Choroid plexus epithelial cell (primary cell): ENCODE results near the gene AFAP1L1.
A peak's percentile ranks its signal among the peaks of the same experiment; 100 is the strongest.

ENCODE experiments used
- DNase-seq: peaks from one replicate; pipeline ENCODE4 v3.0.0-alpha.2; 2010; ENCODE audit warnings: low read depth
- H3K4me3 ChIP-seq: 2 replicates; pipeline ENCODE4 v1.5.1; 2011; ENCODE audit warnings: low read depth, mild to moderate bottlenecking, control low read depth, low read length, moderate library complexity
- CTCF ChIP-seq: conservative IDR thresholded peaks from 2 replicates; pipeline ENCODE4 v1.5.1; 2011; ENCODE audit warnings: low read depth, mild to moderate bottlenecking, control low read depth, inconsistent platforms, low read length, moderate library complexity

Gene AFAP1L1

GRCh38 chr5:149261246-149261645, 10.4 kb upstream of the AFAP1L1 start:
- TF ChIP-seq CTCF, result no peak
- no peak for DNase-seq
- no peak overlapping the region for H3K4me3 ChIP-seq

- no peak overlapping the region for H3K4me3 ChIP-seq
- DNase-seq, result no peak
- no peak for TF ChIP-seq CTCF
Measured at GRCh38 chr5:149262315-149262714, 9.3 kb upstream of the AFAP1L1 start.

GRCh38 chr5:149264439-149265067, 7.1 kb upstream of the AFAP1L1 start:
- TF ChIP-seq CTCF, result peak; percentile 76
- DNase-seq, result no peak
- no peak overlapping the region for H3K4me3 ChIP-seq

- TF ChIP-seq CTCF, result no peak
- H3K4me3 ChIP-seq, result no peak overlapping the region
- no peak for DNase-seq
Measured at GRCh38 chr5:149265068-149265465, 6.6 kb upstream of the AFAP1L1 start.

GRCh38 chr5:149265597-149265996, 6.1 kb upstream of the AFAP1L1 start:
- DNase-seq, result peak; percentile 78
- H3K4me3 ChIP-seq, result no peak overlapping the region
- TF ChIP-seq CTCF, result peak; percentile 69

GRCh38 chr5:149267241-149267973, 4.3 kb upstream of the AFAP1L1 start:
- H3K4me3 ChIP-seq, result no peak overlapping the region
- DNase-seq, result no peak
- no peak for TF ChIP-seq CTCF
